Measurements from ENCODE around the gene INHBA.

INHBA gene

GRCh38 chr7:41689815-41690214 is 13.1 kb downstream of the INHBA start:
- Histone ChIP-seq H3K27ac (no peak overlapping the region), H3K9ac (ENCODE audit: insufficient read length) (no peak overlapping the region), H3K9me3 (ENCODE audit: low read depth, low read length) (no peaks in the 10 kb centered on the region), H3K36me3 (ENCODE audit: insufficient read depth, low read length) (no peaks in the 10 kb centered on the region), H3K4me3 (no peak overlapping the region)
- TF ChIP-seq POLR2AphosphoS5 (IDR thresholded peaks at IDR 0.05; ENCODE audit: borderline replicate concordance, low read depth, low read length), result no peak
- TF ChIP-seq EZH2 (IDR thresholded peaks at IDR 0.05), result no peak
- TF ChIP-seq FOXP2 (optimal IDR thresholded peaks at IDR 0.05; ENCODE audit: control extremely low read depth, extremely low read length, insufficient read depth), result no peak
- DNase-seq (ENCODE audit: low read depth, low spot score), result no peak

GRCh38 chr7:41688906-41689305 is 14.0 kb downstream of the INHBA start:
- no peak for DNase-seq (ENCODE audit: low read depth, low spot score)
- Histone ChIP-seq H3K36me3 (ENCODE audit: insufficient read depth, low read length) (no peaks in the 10 kb centered on the region), H3K9ac (ENCODE audit: insufficient read length) (no peak overlapping the region), H3K27ac (no peak overlapping the region), H3K9me3 (ENCODE audit: low read depth, low read length) (no peaks in the 10 kb centered on the region), H3K4me3 (no peak overlapping the region)
- TF ChIP-seq EZH2 (IDR thresholded peaks at IDR 0.05) (no peak), FOXP2 (optimal IDR thresholded peaks at IDR 0.05; ENCODE audit: control extremely low read depth, extremely low read length, insufficient read depth) (no peak)

- Histone ChIP-seq H3K9me3 (ENCODE audit: low read depth, low read length) (no peaks in the 10 kb centered on the region), H3K4me3 (no peak overlapping the region), H3K9ac (ENCODE audit: insufficient read length) (no peak overlapping the region), H3K36me3 (ENCODE audit: insufficient read depth, low read length) (no peaks in the 10 kb centered on the region), H3K27ac (no peak overlapping the region)
- TF ChIP-seq POLR2AphosphoS5 (IDR thresholded peaks at IDR 0.05; ENCODE audit: borderline replicate concordance, low read depth, low read length) (no peak), FOXP2 (optimal IDR thresholded peaks at IDR 0.05; ENCODE audit: control extremely low read depth, extremely low read length, insufficient read depth) (no peak), EZH2 (IDR thresholded peaks at IDR 0.05) (no peak)
- no peak for DNase-seq (ENCODE audit: low read depth, low spot score)
Observed at GRCh38 chr7:41688012-41688625, 14.8 kb downstream of the INHBA start.

- no peak overlapping the region for H3K27ac ChIP-seq
Observed at GRCh38 chr7:41685684-41686083, 17.2 kb downstream of the INHBA start.

GRCh38 chr7:41682422-41682821 is 20.5 kb downstream of the INHBA start:
- no peak for TF ChIP-seq FOXP2 (optimal IDR thresholded peaks at IDR 0.05; ENCODE audit: control extremely low read depth, extremely low read length, insufficient read depth)
- no peak for TF ChIP-seq POLR2AphosphoS5 (IDR thresholded peaks at IDR 0.05; ENCODE audit: borderline replicate concordance, low read depth, low read length)
- no peak for TF ChIP-seq EZH2 (IDR thresholded peaks at IDR 0.05)
- no peaks in the 10 kb centered on the region for H3K9me3 ChIP-seq (ENCODE audit: low read depth, low read length)
- DNase-seq (ENCODE audit: low read depth, low spot score), result no peak
- no peak overlapping the region for H3K9ac ChIP-seq (ENCODE audit: insufficient read length)
- H3K27ac ChIP-seq, result no peak overlapping the region
- no peaks in the 10 kb centered on the region for H3K36me3 ChIP-seq (ENCODE audit: insufficient read depth, low read length)
- no peak overlapping the region for H3K4me3 ChIP-seq

More at GRCh38 chr7:41685684-41686083, 17.2 kb downstream of the INHBA start:
- TF ChIP-seq EZH2 (IDR thresholded peaks at IDR 0.05) (no peak), FOXP2 (optimal IDR thresholded peaks at IDR 0.05; ENCODE audit: control extremely low read depth, extremely low read length, insufficient read depth) (no peak), POLR2AphosphoS5 (IDR thresholded peaks at IDR 0.05; ENCODE audit: borderline replicate concordance, low read depth, low read length) (no peak)
- no peak for DNase-seq (ENCODE audit: low read depth, low spot score)
- Histone ChIP-seq H3K4me3 (no peak overlapping the region), H3K9ac (ENCODE audit: insufficient read length) (no peak overlapping the region), H3K36me3 (ENCODE audit: insufficient read depth, low read length) (no peaks in the 10 kb centered on the region), H3K9me3 (ENCODE audit: low read depth, low read length) (no peaks in the 10 kb centered on the region)

GRCh38 chr7:41679566-41679965 is 23.3 kb downstream of the INHBA start:
- Histone ChIP-seq H3K4me3 (no peak overlapping the region), H3K9ac (ENCODE audit: insufficient read length) (no peak overlapping the region), H3K9me3 (ENCODE audit: low read depth, low read length) (no peaks in the 10 kb centered on the region), H3K27ac (no peak overlapping the region), H3K36me3 (ENCODE audit: insufficient read depth, low read length) (no peaks in the 10 kb centered on the region)
- no peak for DNase-seq (ENCODE audit: low read depth, low spot score)
- TF ChIP-seq EZH2 (IDR thresholded peaks at IDR 0.05) (no peak), FOXP2 (optimal IDR thresholded peaks at IDR 0.05; ENCODE audit: control extremely low read depth, extremely low read length, insufficient read depth) (no peak), POLR2AphosphoS5 (IDR thresholded peaks at IDR 0.05; ENCODE audit: borderline replicate concordance, low read depth, low read length) (no peak)

GRCh38 chr7:41674505-41675023 is 28.3 kb downstream of the INHBA start:
- no peak overlapping the region for H3K9ac ChIP-seq (ENCODE audit: insufficient read length)
- H3K4me3 ChIP-seq, result no peak overlapping the region
- no peak overlapping the region for H3K27ac ChIP-seq
- no peaks in the 10 kb centered on the region for H3K36me3 ChIP-seq (ENCODE audit: insufficient read depth, low read length)
- no peak for TF ChIP-seq POLR2AphosphoS5 (IDR thresholded peaks at IDR 0.05; ENCODE audit: borderline replicate concordance, low read depth, low read length)
- TF ChIP-seq FOXP2 (optimal IDR thresholded peaks at IDR 0.05; ENCODE audit: control extremely low read depth, extremely low read length, insufficient read depth), result no peak
- TF ChIP-seq EZH2 (IDR thresholded peaks at IDR 0.05), result no peak
- no peaks in the 10 kb centered on the region for H3K9me3 ChIP-seq (ENCODE audit: low read depth, low read length)
- no peak for DNase-seq (ENCODE audit: low read depth, low spot score)

GRCh38 chr7:41661596-41661995 is 41.3 kb downstream of the INHBA start:
- no peak for TF ChIP-seq FOXP2 (optimal IDR thresholded peaks at IDR 0.05; ENCODE audit: control extremely low read depth, extremely low read length, insufficient read depth)
- TF ChIP-seq EZH2 (IDR thresholded peaks at IDR 0.05), result no peak
- TF ChIP-seq POLR2AphosphoS5 (IDR thresholded peaks at IDR 0.05; ENCODE audit: borderline replicate concordance, low read depth, low read length), result no peak
- DNase-seq (ENCODE audit: low read depth, low spot score), result no peak
- H3K9ac ChIP-seq (ENCODE audit: insufficient read length), result no peak overlapping the region

GRCh38 chr7:41659539-41659938 is 43.4 kb downstream of the INHBA start:
- Histone ChIP-seq H3K4me3 (no peak overlapping the region), H3K27ac (no peak overlapping the region), H3K9me3 (ENCODE audit: low read depth, low read length) (no peaks in the 10 kb centered on the region), H3K9ac (ENCODE audit: insufficient read length) (no peak overlapping the region), H3K36me3 (ENCODE audit: insufficient read depth, low read length) (no peaks in the 10 kb centered on the region)
- no peak for DNase-seq (ENCODE audit: low read depth, low spot score)
- TF ChIP-seq FOXP2 (optimal IDR thresholded peaks at IDR 0.05; ENCODE audit: control extremely low read depth, extremely low read length, insufficient read depth) (no peak), EZH2 (IDR thresholded peaks at IDR 0.05) (no peak), POLR2AphosphoS5 (IDR thresholded peaks at IDR 0.05; ENCODE audit: borderline replicate concordance, low read depth, low read length) (no peak)

More at GRCh38 chr7:41661596-41661995, 41.3 kb downstream of the INHBA start:
- no peaks in the 10 kb centered on the region for H3K36me3 ChIP-seq (ENCODE audit: insufficient read depth, low read length)
- H3K4me3 ChIP-seq, result no peak overlapping the region
- no peak overlapping the region for H3K27ac ChIP-seq
- H3K9me3 ChIP-seq (ENCODE audit: low read depth, low read length), result no peaks in the 10 kb centered on the region

Measured in SK-N-MC (cell line).